ENCODE data around the gene KRT83.

The KRT83 gene

DNA sequence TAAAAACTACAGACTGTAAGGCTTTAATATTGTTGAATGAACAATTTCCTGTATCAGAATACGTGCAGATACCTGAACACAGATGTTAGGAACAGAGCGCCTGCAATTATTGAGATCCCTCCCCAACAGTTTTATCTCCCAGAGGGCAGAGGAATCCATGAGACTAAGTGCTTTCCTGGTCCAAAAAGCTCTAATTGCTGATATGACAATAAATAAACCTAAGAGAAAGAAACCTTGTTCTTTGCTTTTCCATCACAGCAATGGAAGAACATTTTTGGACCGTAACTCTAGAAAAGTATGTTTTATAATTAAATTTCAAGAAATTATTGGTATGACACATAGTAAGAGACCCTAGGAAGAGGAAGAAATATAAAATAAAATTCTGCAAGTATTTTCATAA lies 13.0 kb upstream of the KRT83 start:
- no peak for DNase-seq (ENCODE audit: low read depth)
- no peak overlapping the region for H3K4me3 ChIP-seq (ENCODE audit: low read depth, low read length)
- TF ChIP-seq, protein P1, sequence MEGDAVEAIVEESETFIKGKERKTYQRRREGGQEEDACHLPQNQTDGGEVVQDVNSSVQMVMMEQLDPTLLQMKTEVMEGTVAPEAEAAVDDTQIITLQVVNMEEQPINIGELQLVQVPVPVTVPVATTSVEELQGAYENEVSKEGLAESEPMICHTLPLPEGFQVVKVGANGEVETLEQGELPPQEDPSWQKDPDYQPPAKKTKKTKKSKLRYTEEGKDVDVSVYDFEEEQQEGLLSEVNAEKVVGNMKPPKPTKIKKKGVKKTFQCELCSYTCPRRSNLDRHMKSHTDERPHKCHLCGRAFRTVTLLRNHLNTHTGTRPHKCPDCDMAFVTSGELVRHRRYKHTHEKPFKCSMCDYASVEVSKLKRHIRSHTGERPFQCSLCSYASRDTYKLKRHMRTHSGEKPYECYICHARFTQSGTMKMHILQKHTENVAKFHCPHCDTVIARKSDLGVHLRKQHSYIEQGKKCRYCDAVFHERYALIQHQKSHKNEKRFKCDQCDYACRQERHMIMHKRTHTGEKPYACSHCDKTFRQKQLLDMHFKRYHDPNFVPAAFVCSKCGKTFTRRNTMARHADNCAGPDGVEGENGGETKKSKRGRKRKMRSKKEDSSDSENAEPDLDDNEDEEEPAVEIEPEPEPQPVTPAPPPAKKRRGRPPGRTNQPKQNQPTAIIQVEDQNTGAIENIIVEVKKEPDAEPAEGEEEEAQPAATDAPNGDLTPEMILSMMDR (IDR thresholded peaks at IDR 0.05; ENCODE audit: insufficient read depth, low read depth, low read length, missing control alignments), result no peak

DNA sequence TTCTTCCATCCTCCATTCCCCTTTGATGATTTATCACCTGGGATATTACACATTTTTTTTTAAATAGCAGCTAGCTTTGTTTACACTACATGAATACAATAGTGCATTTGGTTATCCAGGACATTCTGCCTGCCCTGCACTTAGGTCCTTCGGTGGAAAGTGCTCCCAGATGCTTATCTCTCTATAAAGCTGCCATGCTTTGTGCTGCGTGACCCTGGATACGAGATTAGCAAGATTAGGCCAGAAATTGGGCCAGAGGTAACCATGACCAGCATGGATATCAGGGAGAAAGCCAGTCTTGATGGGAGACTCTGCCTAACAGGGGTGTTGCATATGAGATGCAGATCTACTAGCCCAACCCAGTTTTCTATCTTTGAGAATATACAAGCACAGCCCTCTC lies 12.1 kb upstream of the KRT83 start:
- DNase-seq (ENCODE audit: low read depth), result no peak
- H3K4me3 ChIP-seq (ENCODE audit: low read depth, low read length), result no peak overlapping the region
- TF ChIP-seq, protein P1 (IDR thresholded peaks at IDR 0.05; ENCODE audit: insufficient read depth, low read depth, low read length, missing control alignments), result no peak

DNA sequence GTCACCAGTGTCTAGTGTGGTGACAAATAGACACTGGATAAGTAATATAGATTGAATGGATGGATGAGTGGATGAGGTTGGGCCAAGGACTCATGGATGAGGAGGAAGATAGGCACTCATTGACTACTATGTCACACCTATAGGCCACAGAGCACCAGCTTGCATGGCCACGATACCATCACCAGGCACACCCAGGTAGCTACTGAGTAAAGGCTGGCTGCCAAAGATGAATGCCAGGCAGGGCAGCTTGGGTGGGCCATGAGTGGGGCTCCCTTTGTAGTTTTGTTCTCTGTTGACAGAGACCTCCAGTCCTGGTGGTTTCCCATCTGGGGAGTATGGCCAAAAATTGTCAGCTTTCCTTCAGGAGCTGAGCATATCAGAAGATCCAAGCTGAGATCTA lies 11.2 kb upstream of the KRT83 start:
- DNase-seq (ENCODE audit: low read depth), result no peak
- H3K4me3 ChIP-seq (ENCODE audit: low read depth, low read length), result no peak overlapping the region
- TF ChIP-seq, protein P1 (IDR thresholded peaks at IDR 0.05; ENCODE audit: insufficient read depth, low read depth, low read length, missing control alignments), result no peak

DNA sequence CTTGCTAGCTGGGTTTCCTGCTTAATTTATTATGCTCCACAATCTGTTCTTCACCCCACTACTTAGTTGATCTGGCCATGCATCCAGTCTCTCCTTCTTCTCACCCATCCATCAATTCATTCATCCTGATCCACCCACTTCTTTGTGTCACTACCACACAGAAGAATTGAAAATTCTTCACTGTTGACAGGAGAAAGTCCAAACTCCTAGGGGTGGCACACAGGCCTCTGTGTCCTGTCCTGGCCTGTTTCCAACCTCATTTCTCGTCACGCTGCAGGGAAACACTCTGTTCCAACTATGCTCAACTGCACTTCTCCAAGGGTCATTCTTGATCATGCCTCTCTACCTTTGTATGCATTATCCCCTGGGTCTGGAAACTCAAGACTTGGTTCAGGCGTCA lies 10.6 kb upstream of the KRT83 start:
- no peak overlapping the region for H3K4me3 ChIP-seq (ENCODE audit: low read depth, low read length)
- no peak for DNase-seq (ENCODE audit: low read depth)
- TF ChIP-seq, protein P1 (IDR thresholded peaks at IDR 0.05; ENCODE audit: insufficient read depth, low read depth, low read length, missing control alignments), result no peak

DNA sequence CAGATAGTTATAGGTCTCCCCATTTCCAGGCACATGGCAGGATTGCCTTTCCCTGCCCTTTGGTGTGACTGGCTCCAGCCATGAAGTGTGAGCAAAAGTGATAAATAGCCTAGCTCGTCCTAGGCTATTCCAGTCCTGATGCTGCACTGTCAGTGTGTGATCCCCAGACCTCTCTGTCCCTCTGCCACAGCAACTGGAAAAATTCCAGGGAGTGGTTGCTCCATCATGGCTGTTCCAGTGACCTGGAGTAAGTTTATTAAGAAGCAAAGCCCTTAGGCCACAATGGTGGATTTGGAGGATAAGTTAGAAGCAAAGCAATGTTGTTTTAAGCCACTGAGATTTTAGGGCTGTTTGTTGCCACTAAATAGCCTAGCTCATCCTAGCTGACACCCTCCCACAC lies 9.8 kb upstream of the KRT83 start:
- TF ChIP-seq, protein P1 (IDR thresholded peaks at IDR 0.05; ENCODE audit: insufficient read depth, low read depth, low read length, missing control alignments), result no peak
- no peak for DNase-seq (ENCODE audit: low read depth)
- no peak overlapping the region for H3K4me3 ChIP-seq (ENCODE audit: low read depth, low read length)

DNA sequence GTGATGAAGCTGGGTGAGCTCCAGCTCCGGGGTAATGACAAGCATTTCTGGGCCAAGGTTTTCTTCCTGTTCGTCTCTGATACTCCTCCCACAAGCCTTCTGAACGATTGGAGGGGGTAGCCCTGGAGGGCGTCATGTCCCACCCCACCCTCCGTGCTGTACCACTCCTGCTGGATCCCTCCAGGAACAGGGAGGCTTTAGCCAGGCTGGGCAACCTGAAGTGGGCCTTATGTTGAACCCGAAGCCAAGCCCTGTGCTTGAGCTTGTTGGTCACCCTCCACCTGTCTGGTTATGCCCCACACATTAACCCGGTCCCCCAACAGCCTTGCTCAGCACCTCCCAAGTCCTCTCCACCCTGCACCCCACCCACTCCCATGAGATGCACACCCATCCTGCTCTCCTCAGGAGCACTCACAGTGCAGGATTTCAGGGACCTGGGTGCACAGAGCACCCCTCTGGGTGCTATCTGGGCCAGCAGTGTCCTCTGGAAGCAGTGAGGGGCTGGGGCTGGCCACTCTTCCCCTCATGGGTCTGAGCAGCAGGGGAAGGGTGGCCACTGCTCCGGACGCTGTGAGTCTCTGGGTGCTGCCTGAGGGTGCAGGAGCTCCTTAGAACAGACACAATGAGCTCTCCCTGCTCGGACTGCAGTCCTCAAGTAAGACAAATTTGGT lies 6.8 kb upstream of the KRT83 start:
- DNase-seq (ENCODE audit: low read depth), result no peak
- no peak overlapping the region for H3K4me3 ChIP-seq (ENCODE audit: low read depth, low read length)
- TF ChIP-seq, protein P1 (IDR thresholded peaks at IDR 0.05; ENCODE audit: insufficient read depth, low read depth, low read length, missing control alignments), result no peak
